Activated CD8-positive, alpha-beta T cell treated with anti-CD3 and anti-CD28 coated beads for 36 hours (primary cell): ENCODE results near the gene C19orf73. TPM values are rescaled to one million over a fixed set of nuclear protein-coding genes. Genes with fewer than 3 reads are reported as not detected.

Source experiments
- ATAC-seq: fragments of 200-7000 bp; cut with Tn5 transposase; one replicate; pipeline ENCODE4 v1.10.0; 2021; ENCODE audit warnings: mild to moderate bottlenecking, moderate library complexity
- CTCF ChIA-PET: fragments of 350-600 bp; sonication (Branson Sonifier 250); formaldehyde crosslinking; loops from one replicate; lab custom pipeline; 2021; ENCODE audit warnings: antibody characterized with exemption; lab: Charles Lee
- POLR2A ChIA-PET: fragments of 350-600 bp; sonication (Branson Sonifier 250); formaldehyde crosslinking; loops from one replicate; lab custom pipeline; 2021; ENCODE audit warnings: antibody characterized with exemption; lab: Charles Lee
- DNase-seq: peaks from one replicate; pipeline ENCODE4 v3.0.0-alpha.2; 2020
- H3K27ac Mint-ChIP-seq: one replicate; pipeline ENCODE4 v1.8.0; 2021; ENCODE audit warnings: mild to moderate bottlenecking, mixed read lengths
- H3K27me3 Mint-ChIP-seq: one replicate; pipeline ENCODE4 v1.8.0; 2021; ENCODE audit warnings: mixed read lengths
- H3K36me3 Mint-ChIP-seq: one replicate; pipeline ENCODE4 v1.8.0; 2021; ENCODE audit warnings: low read depth, mixed read lengths
- H3K4me1 Mint-ChIP-seq: one replicate; pipeline ENCODE4 v1.8.0; 2021; ENCODE audit warnings: low read depth, mixed read lengths
- H3K4me3 Mint-ChIP-seq: one replicate; pipeline ENCODE4 v1.8.0; 2021; ENCODE audit warnings: mild to moderate bottlenecking, moderate library complexity, mixed read lengths
- H3K9me3 Mint-ChIP-seq: one replicate; pipeline ENCODE4 v1.8.0; 2021; ENCODE audit warnings: mixed read lengths
- intact Hi-C: fragments of 100-400 bp; cut with micrococcal nuclease; formaldehyde crosslinking; loops from one replicate; pipeline ENCODE4 v1.10.0; 2022
- total RNA-seq, 2 experiments: library from RNA; stranded (reverse); gene quantifications; one replicate each; pipeline ENCODE4 v1.2.3, GENCODE V29; 2021
- TF ChIP-seq, protein P1 (sequence below): fragments of 200-600 bp; IDR thresholded peaks from one replicate; pipeline ENCODE4 v1.8.0; 2022; ENCODE audit warnings: antibody characterized with exemption, mild to moderate bottlenecking

The C19orf73 gene
- total RNA-seq, 2 experiments from 2014 or later: 1.5 to 2.0 TPM

DNA sequence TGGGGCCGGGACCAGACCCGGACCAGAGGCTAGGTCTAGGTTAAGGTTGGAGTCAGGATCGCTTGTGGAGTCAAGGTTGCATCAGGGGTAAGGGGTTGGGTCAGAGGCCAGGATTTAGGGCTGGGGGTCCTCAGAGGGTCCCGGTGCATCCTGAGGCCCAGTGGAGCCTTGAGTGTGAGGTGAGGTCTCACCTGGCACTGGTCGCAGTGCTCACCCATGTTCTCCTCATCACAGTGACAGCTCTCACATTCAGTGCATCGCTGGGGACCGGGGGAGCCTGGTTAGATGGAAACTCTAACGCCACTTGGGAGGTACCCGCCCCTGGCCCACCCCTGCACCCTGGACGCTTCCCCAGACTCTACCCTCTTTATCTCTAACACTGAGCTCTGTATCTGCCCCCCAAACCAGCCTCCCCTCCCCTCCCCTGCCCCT lies 33.2 kb upstream of the C19orf73 start:
- DNase-seq: no peak
- no peaks in the 10 kb centered on the region for H3K36me3 Mint-ChIP-seq
- H3K4me3 Mint-ChIP-seq: no peak overlapping the region
- H3K9me3 Mint-ChIP-seq: peaks cover 2% of the 10 kb centered on the region
- peaks cover 66% of the 10 kb centered on the region for H3K27me3 Mint-ChIP-seq
- no peak for ATAC-seq
- intact Hi-C loops: no loop called here
- CTCF ChIA-PET: no interaction called here
- H3K27ac Mint-ChIP-seq: no peak overlapping the region
- TF ChIP-seq, protein P1, sequence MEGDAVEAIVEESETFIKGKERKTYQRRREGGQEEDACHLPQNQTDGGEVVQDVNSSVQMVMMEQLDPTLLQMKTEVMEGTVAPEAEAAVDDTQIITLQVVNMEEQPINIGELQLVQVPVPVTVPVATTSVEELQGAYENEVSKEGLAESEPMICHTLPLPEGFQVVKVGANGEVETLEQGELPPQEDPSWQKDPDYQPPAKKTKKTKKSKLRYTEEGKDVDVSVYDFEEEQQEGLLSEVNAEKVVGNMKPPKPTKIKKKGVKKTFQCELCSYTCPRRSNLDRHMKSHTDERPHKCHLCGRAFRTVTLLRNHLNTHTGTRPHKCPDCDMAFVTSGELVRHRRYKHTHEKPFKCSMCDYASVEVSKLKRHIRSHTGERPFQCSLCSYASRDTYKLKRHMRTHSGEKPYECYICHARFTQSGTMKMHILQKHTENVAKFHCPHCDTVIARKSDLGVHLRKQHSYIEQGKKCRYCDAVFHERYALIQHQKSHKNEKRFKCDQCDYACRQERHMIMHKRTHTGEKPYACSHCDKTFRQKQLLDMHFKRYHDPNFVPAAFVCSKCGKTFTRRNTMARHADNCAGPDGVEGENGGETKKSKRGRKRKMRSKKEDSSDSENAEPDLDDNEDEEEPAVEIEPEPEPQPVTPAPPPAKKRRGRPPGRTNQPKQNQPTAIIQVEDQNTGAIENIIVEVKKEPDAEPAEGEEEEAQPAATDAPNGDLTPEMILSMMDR: no peak
- POLR2A ChIA-PET: no interaction called here
- H3K4me1 Mint-ChIP-seq: peaks cover 23% of the 10 kb centered on the region

DNA sequence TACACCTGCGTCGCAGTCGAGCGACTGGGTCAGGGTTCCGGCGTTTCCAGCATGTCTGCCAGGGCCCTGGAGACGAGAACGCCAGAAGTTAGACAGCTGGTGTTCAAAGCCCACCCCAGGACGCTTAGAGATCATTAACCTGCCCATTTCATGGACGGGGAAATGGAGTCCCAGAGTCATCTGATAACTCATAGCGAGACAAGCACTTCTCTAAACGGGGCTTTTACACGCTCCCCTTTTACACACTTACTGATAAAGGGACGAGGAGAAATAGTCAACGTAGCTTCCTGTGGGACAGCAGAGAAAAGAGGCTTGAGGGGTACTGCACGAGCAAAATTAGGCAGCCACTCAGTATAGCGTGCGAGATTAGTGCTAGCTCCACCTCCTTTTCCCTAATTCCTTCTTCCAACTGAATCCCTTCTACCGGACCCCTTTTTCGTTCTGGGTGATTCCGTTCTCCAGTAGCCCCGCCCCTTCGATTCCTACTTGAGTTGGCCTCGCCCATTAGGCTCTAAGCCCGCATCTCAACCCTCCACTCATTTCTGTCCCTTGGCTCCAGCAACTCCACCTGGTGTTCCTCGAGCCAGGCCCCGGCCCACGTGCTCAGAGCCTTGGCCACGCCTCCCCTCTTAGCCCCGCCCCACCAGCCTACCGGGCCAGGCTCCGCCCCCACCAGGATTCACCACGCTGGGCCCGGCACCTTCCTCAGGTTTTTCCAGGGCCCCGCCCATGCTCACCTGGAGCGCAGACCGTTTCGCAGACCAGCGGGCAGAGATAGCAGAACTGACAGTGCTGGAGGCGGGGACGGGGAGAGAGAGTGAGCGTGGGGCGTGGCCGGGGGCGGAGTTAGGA lies 32.5 kb upstream of the C19orf73 start:
- intact Hi-C loops: no loop called here
- TF ChIP-seq, protein P1: no peak
- peaks cover 23% of the 10 kb centered on the region for H3K4me1 Mint-ChIP-seq
- H3K4me3 Mint-ChIP-seq: no peak overlapping the region
- DNase-seq (peak; percentile 61), ATAC-seq (peak; percentile 38)
- no peak overlapping the region for H3K27ac Mint-ChIP-seq
- no peaks in the 10 kb centered on the region for H3K36me3 Mint-ChIP-seq
- CTCF ChIA-PET: interaction anchor here (1.2 to 1.5 kb wide), 2 partner anchors 37 to 54 kb away, joined by 3 to 10 read pairs; partner anchors contain the start of gene LIN7B
- H3K27me3 Mint-ChIP-seq: peaks cover 70% of the 10 kb centered on the region
- POLR2A ChIA-PET: interaction anchor here (0.9 kb wide), 1 partner anchor 11 kb away, joined by 3 read pairs; no protein-coding TSS in a partner anchor
- peaks cover 2% of the 10 kb centered on the region for H3K9me3 Mint-ChIP-seq

- POLR2A ChIA-PET: interaction anchor here (0.9 kb wide), 1 partner anchor 11 kb away, joined by 3 read pairs; no protein-coding TSS in a partner anchor
- DNase-seq (no peak), ATAC-seq (no peak)
- Mint-ChIP-seq H3K27me3 (peaks cover 70% of the 10 kb centered on the region), H3K36me3 (no peaks in the 10 kb centered on the region), H3K27ac (no peak overlapping the region), H3K4me3 (no peak overlapping the region), H3K4me1 (peaks cover 23% of the 10 kb centered on the region), H3K9me3 (peaks cover 2% of the 10 kb centered on the region)
- TF ChIP-seq, protein P1: no peak
- CTCF ChIA-PET: interaction anchor here (1.2 to 1.5 kb wide), 2 partner anchors 37 to 53 kb away, joined by 3 to 10 read pairs; partner anchors contain the start of gene LIN7B
- intact Hi-C loops: no loop called here
These were observed 32.0 kb upstream of the C19orf73 start for GRCh38 chr19:49150944-49151243.

- intact Hi-C loops: no loop called here
- H3K27ac Mint-ChIP-seq: no peak overlapping the region
- no peaks in the 10 kb centered on the region for H3K36me3 Mint-ChIP-seq
- TF ChIP-seq, protein P1: no peak
- ChIA-PET CTCF (interaction anchor here (0.9 to 1.5 kb wide), 4 partner anchors 36 to 58 kb away, joined by 3 to 10 read pairs (median 3); partner anchors contain the start of gene LIN7B), POLR2A (interaction anchor here (0.6 to 0.9 kb wide), 2 partner anchors 12 to 74 kb away, joined by 3 read pairs; no protein-coding TSS in a partner anchor)
- peaks cover 27% of the 10 kb centered on the region for H3K4me1 Mint-ChIP-seq
- DNase-seq: peak; percentile 46
- peaks cover 66% of the 10 kb centered on the region for H3K27me3 Mint-ChIP-seq
- peak overlapping the region; percentile 69 for H3K4me3 Mint-ChIP-seq
- peaks cover 2% of the 10 kb centered on the region for H3K9me3 Mint-ChIP-seq
- ATAC-seq: peak; percentile 13
These were observed 31.4 kb upstream of the C19orf73 start for GRCh38 chr19:49150106-49150943.
